HCT116 (cell line): ENCODE measurements around the gene ZC3H12C.

Experiments used
- CEBPB ChIP-seq: IDR thresholded peaks from 2 replicates; pipeline ENCODE4 v1.6.1; 2012; ENCODE audit warnings: low read depth
- CTCF ChIP-seq, 3 experiments: fragments of 200-600 bp in 1 of 3; sonication (generic) in 1 of 3; IDR thresholded peaks in 2 of 3; conservative IDR thresholded peaks in 1 of 3; 2 replicates each; pipeline ENCODE4 v1.5.1; 2012 to 2017; ENCODE audit warnings: low read depth in 2 of 3, low read length in 2 of 3, antibody characterized with exemption in 1 of 3, borderline replicate concordance in 1 of 3, control low read depth in 1 of 3, mild to moderate bottlenecking in 1 of 3, mixed read lengths in 1 of 3, mixed run types in 1 of 3, moderate library complexity in 1 of 3; ENCODE audit not compliant: insufficient read depth in 1 of 3
- MAX ChIP-seq: IDR thresholded peaks from 2 replicates; pipeline ENCODE4 v1.6.1; 2012
- POLR2A ChIP-seq: IDR thresholded peaks from 2 replicates; pipeline ENCODE4 v1.7.0; 2011; ENCODE audit warnings: borderline replicate concordance; ENCODE audit not compliant: insufficient read depth, insufficient read length; ENCODE audit errors: extremely low read depth
- POLR2AphosphoS5 ChIP-seq: IDR thresholded peaks from 2 replicates; pipeline ENCODE4 v1.6.1; 2011; ENCODE audit warnings: mild to moderate bottlenecking, low read depth, low read length, moderate library complexity

DNA sequence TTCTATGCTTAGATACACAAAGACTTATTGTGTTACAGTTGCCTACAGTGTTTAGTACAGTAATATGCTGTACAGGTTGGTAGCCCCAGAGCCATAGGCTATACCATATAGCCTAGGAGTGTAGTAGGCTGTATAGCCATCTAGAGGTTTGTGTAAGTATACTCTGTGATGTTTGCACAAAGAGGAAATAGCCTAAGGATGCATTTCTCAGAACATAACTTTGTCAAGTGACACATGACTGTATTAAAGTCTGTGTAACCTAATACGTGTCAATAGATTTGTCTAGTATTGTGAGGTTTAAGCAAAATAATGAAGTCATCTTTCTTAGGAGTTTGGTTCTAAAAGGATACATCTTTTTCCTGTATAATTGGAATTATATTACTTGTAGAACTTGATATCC, 5.5 kb downstream of the ZC3H12C start:
- no peak for TF ChIP-seq CTCF (IDR thresholded peaks at IDR 0.05 in 2 of 3, conservative IDR thresholded peaks at IDR 0.05 in 1 of 3; ENCODE audit: borderline replicate concordance in 1 of 3, insufficient read depth in 1 of 3, low read depth in 2 of 3, low read length in 2 of 3)
- no peak for TF ChIP-seq POLR2AphosphoS5
- no peak for TF ChIP-seq POLR2A
- TF ChIP-seq MAX: no peak
- no peak for TF ChIP-seq CEBPB
